Esophagus squamous epithelium (tissue), 5 donors: ENCODE results near the gene MEIKIN. TPM values are rescaled to one million over a fixed set of nuclear protein-coding genes. Genes with fewer than 3 reads are reported as not detected.

Source experiments
- DNase-seq: peaks from one replicate; lab custom pipeline; 2025; lab: John Stamatoyannopoulos, UW
- H3K27ac ChIP-seq, 4 donors: fragments of 200-600 bp; sonication (generic); one replicate each; pipeline ENCODE4 v1.5.1; 2016 to 2019; ENCODE audit warnings: mild to moderate bottlenecking in 1 of 4
- H3K27me3 ChIP-seq, 4 donors: fragments of 200-600 bp; sonication (generic); 1 replicate in 3 of 4; 2 replicates in 1 of 4; pipeline versions ENCODE4 v1.5.1 to v1.6.0; 2017 to 2021; ENCODE audit warnings: antibody characterized with exemption in 1 of 4
- H3K36me3 ChIP-seq, 3 donors: fragments of 200-600 bp; sonication (generic); one replicate each; pipeline ENCODE4 v1.5.1; 2016 to 2019
- H3K4me1 ChIP-seq, 3 donors: fragments of 200-600 bp; sonication (generic); one replicate each; pipeline ENCODE4 v1.5.1; 2017 to 2019
- H3K4me3 ChIP-seq, 4 donors: fragments of 200-600 bp; sonication (generic); 1 replicate in 3 of 4; 2 replicates in 1 of 4; pipeline ENCODE4 v1.5.1; 2016 to 2019; ENCODE audit warnings: mild to moderate bottlenecking in 2 of 4, moderate library complexity in 1 of 4
- H3K9me3 ChIP-seq, 3 donors: fragments of 200-600 bp; sonication (generic); one replicate each; pipeline ENCODE4 v1.5.1; 2016 to 2019
- CTCF ChIP-seq, 6 experiments: fragments of 450-650 bp in 4 of 6; fragments of 200-600 bp in 2 of 6; sonication (generic) in 2 of 6; IDR thresholded peaks; one replicate each; pipeline ENCODE4 v1.5.1; 2016 to 2019; ENCODE audit warnings: antibody characterized with exemption in 6 of 6, mild to moderate bottlenecking in 4 of 6, moderate library complexity in 4 of 6
- POLR2A ChIP-seq, 4 donors: fragments of 450-650 bp; IDR thresholded peaks; one replicate each; pipeline ENCODE4 v1.6.1; 2017; ENCODE audit warnings: antibody characterized with exemption in 4 of 4, mild to moderate bottlenecking in 4 of 4, moderate library complexity in 3 of 4
- WGBS, 2 donors: methylation state at CpG; one replicate each; pipeline ENCODE4 v1.1.5; 2018; 5-methylcytosine and 5-hydroxymethylcytosine counted together
- intact Hi-C: fragments of 100-400 bp; cut with DNase I; formaldehyde crosslinking; loops from one replicate; pipeline ENCODE4 v1.15.0; 2022
- total RNA-seq, 4 donors: library from RNA; depleted of rRNA; stranded (reverse); fragments of >200 nt; gene quantifications; one replicate each; pipeline ENCODE4 v1.1.0, GENCODE V29; 2016
- donor health status: DM: yes; HTN: yes; CAD: no.

The MEIKIN gene
- total RNA-seq, 4 donors from 2014 or later: not detected

GRCh38 chr5:131977212-131977604, 31.7 kb upstream of the MEIKIN start:
- DNase-seq: no peak
- Histone ChIP-seq H3K27ac (no peak overlapping the region), H3K27me3 (no peaks in the 10 kb centered on the region), H3K4me1 (peaks cover 0 to 28% (median 0%) of the 10 kb centered on the region in 3 donors), H3K9me3 (no peaks in the 10 kb centered on the region), H3K4me3 (no peak overlapping the region), H3K36me3 (no peaks in the 10 kb centered on the region)
- TF ChIP-seq CTCF (IDR thresholded peaks at IDR 0.05): no peak
- TF ChIP-seq POLR2A (IDR thresholded peaks at IDR 0.05): no peak
- 66% methylated on average over 2 of the region's 2 CpGs; no CpG with 5 or more reads in 1 of the 2 donors for WGBS, 2 donors
- intact Hi-C loops: no loop called here

DNA sequence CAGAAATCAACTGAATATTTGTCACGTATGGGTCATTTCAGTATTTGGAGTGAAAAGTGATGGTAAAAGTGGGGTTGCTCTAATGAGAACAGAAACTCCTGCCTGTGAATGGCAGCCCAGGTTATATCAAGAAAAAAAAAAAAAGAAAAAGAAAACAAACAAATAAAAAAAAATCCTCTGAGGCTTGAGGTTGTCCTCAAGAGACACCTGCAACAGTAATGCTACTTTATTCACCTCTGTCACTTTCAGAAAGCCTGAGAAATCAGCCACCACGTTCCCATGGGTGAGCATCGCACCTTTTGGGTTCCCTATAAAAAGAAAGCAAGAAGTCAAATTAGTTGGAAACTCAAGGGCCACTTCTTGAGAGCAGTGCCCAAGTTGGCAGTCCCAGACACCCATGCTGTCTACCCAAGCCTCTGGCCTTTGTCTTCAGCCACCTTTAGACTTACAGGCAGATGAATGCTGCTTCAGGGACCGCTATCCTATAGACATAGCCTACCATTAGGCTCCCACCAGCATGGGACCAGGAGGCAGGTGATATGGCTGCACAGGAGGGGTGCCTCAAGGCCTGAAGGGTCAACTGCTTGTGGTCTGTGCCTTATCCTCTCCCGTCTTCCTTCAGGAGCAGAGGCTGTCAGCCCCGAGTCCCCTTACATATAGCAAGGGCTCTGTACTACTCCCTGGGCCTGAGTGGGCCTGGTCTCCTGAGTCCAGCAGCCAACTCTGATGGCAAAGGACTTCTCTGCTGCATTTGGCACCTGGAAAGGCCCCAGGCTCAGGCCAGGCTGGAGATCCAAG, 31.1 kb upstream of the MEIKIN start:
- Histone ChIP-seq H3K4me3 (no peak overlapping the region), H3K27me3 (no peaks in the 10 kb centered on the region), H3K4me1 (peaks cover 0 to 26% (median 0%) of the 10 kb centered on the region in 3 donors), H3K27ac (no peak overlapping the region), H3K36me3 (no peaks in the 10 kb centered on the region), H3K9me3 (no peaks in the 10 kb centered on the region)
- WGBS, 2 donors: 87 to 90% methylated on average over 4 to 5 of the region's 6 CpGs
- no peak for TF ChIP-seq POLR2A (IDR thresholded peaks at IDR 0.05)
- no peak for TF ChIP-seq CTCF (IDR thresholded peaks at IDR 0.05)
- intact Hi-C loops: no loop called here
- DNase-seq: no peak

DNA sequence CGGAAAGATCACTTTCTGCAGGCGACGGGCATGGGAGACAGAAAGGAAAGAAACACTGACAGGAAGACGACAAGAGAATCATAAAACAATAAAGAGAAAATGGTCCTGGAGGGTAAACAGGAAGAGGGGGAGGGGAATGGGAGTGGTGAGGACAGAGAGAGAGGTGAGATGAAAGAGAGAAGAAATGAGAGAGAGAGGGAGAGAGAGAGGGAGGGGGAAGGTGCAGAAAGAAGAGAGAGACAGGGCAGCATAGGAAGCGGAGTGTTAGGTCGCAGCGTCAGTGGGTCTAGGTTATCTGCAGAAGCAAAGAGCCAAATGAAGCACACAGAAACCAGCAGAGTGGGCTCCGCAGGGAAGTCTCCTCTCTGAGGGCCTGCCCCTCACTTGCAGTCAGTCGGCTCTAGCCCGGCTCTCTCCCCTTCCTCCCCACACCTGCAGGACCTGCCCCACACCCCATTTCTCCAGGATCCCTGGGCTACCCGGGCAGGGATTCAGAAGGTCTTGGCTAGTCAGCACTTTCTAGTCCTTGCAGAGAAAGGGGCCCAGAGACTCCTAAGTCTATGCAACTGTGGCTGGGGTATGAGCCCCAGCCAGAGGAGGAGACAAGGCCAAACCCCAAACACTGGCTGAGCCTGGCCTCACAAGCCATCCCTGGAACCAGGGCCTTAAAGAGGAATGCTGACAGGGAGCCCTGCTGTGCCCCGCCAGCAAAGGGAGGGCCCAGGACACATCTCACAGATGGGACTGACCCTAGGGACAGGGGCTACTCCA, 29.7 kb upstream of the MEIKIN start:
- no peak for DNase-seq
- H3K27ac ChIP-seq: no peak overlapping the region
- intact Hi-C loops: no loop called here
- H3K27me3 ChIP-seq: no peaks in the 10 kb centered on the region
- peaks cover 0 to 13% (median 0%) of the 10 kb centered on the region in 3 donors for H3K4me1 ChIP-seq
- H3K36me3 ChIP-seq: no peaks in the 10 kb centered on the region
- 66 to 69% methylated on average over 11 of the region's 12 CpGs for WGBS, 2 donors
- no peak for TF ChIP-seq CTCF (IDR thresholded peaks at IDR 0.05)
- no peak for TF ChIP-seq POLR2A (IDR thresholded peaks at IDR 0.05)
- no peak overlapping the region for H3K4me3 ChIP-seq
- H3K9me3 ChIP-seq: no peaks in the 10 kb centered on the region

DNA sequence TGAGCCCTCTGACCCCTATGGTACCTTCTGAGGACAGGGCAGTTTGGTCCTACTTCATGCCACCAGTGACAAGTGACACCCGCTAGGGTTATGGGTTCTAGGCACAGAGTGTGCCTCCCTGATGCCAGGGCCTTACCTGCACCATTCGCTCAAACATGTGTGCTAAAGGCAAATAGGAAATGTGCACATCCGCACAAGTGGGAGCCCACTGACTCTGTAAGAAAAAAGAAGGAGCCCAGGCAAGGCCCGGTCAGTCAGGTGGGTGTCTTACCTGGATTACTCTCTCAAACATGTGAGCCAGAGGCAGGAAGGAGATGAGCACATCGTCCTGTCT, 29.1 kb upstream of the MEIKIN start:
- Histone ChIP-seq H3K27ac (no peak overlapping the region), H3K27me3 (no peaks in the 10 kb centered on the region), H3K9me3 (no peaks in the 10 kb centered on the region), H3K36me3 (no peaks in the 10 kb centered on the region), H3K4me3 (no peak overlapping the region), H3K4me1 (peaks cover 0 to 8% (median 0%) of the 10 kb centered on the region in 3 donors)
- intact Hi-C loops: no loop called here
- WGBS, 2 donors: 65 to 81% methylated on average over 3 to 4 of the region's 5 CpGs
- no peak for DNase-seq
- TF ChIP-seq POLR2A (IDR thresholded peaks at IDR 0.05) (no peak), CTCF (IDR thresholded peaks at IDR 0.05) (no peak)

- no peak for DNase-seq
- H3K9me3 ChIP-seq: no peaks in the 10 kb centered on the region
- TF ChIP-seq CTCF (IDR thresholded peaks at IDR 0.05) (no peak), POLR2A (IDR thresholded peaks at IDR 0.05) (no peak)
- no peak overlapping the region for H3K4me3 ChIP-seq
- intact Hi-C loops: no loop called here
- 41 to 46% methylated on average over 1 of the region's 1 CpG for WGBS, 2 donors
- no peaks in the 10 kb centered on the region for H3K27me3 ChIP-seq
- no peak overlapping the region for H3K27ac ChIP-seq
- no peaks in the 10 kb centered on the region for H3K36me3 ChIP-seq
- peaks cover 0 to 8% (median 0%) of the 10 kb centered on the region in 3 donors for H3K4me1 ChIP-seq
Measured at GRCh38 chr5:131974016-131974415, 28.6 kb upstream of the MEIKIN start.
